GM19395 (cell line): ENCODE results near the gene SMG6.
"Not testable (repeated sequence)": the region's sequence is repeated elsewhere in the genome, so short reads cannot be mapped to it uniquely, and the experiment has no call there.

Experiments used
- ATAC-seq: cut with Tn5 transposase; IDR thresholded peaks from one replicate; pipeline ENCODE4 v1.9.1; 2021; ENCODE audit warnings: mild to moderate bottlenecking, moderate library complexity; ENCODE audit not compliant: unreplicated experiment

SMG6 gene

DNA sequence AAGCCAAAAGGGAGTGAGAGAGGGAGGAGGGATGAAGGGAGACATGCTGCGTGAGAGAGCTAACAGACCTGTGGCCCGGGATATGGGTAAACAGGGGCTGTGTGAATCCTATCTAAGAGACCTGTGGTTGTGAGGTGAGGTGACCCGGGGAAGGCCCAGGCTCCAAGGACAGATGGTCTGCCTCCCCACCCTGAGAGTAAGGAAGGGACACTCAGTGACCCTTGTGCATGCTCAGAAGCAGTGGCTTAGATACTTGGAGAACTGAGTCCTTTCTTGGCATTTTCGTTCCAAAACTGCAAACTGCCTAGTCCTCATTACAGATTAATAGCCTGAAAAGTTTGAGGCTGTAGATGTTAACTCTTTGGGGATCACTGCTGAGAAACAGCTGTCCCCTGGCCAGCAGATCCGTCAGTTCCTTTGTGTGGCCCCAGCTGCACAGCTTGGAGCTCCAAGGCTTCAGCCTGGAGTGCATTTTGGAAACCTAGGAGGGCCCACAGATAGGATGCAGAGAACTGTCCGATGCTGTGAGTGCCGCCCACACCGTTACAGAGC, 121.6 kb downstream of the SMG6 start:
- no peak for ATAC-seq

DNA sequence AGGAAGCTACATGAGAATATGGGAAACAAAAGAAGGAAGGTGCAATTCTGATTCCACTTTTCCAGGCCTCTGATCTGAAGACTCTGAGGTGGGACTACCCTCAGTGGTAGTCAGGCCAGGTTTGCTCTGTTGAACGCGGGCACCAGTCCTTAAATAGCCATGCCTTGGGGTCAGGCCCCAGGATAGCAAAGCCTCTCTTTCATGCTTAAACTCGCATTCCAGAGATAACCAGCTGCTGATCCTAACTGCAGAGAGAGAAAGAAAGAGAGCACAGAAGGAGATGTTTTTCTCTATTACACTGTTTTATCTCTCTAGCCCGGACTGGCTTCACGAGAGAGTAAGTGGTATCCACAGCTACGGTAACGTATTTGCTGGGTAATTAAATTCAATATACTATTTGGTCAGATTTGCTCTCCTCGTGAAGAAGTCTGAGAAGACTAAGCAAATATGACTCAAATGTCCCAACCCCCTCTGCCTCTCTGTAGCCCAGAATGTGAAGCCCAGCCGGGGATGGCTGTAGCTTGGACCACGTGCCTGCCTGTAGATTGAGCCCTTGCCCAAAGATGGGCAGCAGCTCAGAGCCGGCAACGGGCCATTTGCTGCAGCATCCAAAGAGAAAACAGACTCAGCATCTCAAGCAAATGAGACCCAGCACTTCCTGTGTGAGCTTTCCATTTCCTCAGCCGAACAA, 122.2 kb downstream of the SMG6 start:
- no peak for ATAC-seq

DNA sequence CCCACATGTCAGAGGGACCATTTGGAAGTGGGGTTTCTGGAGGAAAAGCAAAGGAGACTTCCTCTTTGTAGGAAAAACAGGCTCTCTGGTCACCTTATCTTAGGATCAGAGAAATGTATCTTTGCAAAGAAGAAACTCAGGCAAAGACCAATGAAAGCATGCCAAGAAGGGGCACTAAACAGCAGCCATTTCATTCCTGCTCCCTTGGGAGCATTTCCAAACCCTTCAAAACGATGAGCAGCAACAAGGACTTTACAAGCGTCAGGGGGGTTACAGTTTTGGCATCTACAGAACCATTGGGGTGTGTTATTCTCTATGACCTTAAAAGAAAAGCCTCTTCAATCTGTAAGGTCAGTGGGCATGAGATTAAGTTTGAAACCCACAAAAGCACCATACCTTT, 122.8 kb downstream of the SMG6 start:
- ATAC-seq = no peak

DNA sequence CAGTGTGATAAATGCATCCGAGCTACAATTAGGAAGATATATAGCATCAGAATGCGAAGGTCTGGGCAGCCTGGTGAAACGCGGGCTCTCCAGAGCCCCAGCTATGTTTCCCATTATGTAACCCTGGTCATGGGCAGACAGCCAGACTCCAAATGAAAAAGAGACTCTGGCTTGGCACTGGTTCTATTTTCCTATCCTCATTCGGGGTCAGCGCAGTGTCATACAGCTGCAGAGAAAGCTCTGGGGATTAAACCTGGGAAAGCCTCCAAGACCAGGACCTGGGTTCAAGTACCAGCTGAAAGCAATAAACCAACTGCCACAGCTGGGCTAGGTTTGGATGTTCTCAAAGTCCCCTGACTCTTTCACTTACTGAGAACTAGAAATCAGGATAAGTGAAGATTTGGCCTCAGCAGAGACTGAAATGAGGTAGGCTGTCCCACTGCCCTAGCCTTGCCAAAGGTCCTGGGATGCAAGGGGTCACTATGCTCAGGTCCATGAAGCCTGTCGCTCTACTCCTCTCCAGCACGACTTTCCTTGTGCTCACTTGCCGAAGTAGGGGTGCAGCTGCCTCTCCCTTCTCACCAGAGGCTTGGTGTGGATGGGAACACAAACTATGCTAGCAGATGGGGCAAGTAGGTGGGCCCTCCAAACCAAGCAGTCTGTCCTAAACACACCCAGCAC, 123.8 kb downstream of the SMG6 start:
- ATAC-seq = no peak

GRCh38 chr17:2178798-2179501, 124.6 kb downstream of the SMG6 start:
- no peak for ATAC-seq

- no peak for ATAC-seq
Measured at GRCh38 chr17:2177235-2177811, 126.3 kb downstream of the SMG6 start.

DNA sequence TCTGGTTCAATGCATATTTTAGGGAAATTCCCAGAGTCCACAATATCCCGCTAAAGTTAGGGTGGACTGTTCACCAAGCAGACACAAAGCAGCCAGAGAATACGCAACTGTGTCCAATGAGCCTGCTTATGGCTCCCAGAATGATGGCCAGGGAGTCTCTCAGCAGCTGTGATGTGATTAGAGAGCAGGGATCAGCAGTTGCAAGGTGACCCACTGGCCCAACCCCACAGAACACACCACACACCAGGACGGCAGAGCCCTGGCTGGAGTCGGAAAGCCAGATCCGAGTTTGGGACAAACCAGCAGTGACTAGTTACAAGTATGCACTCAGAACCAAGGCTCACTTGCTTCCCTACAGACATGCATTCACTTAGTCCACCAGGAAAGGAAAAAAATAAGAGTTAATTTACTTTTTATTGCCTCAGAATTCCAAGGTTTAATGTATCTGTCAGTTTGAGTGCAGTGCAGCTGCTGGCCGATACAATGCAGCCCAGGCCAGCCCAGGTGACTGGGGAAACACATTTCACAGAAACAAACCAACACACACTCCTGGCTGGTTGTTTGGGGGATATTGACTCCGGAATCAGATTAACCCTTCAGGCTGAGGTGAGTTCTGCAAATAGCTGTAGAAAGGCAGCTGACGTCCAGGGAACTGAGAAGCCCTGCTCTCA, 127.0 kb downstream of the SMG6 start:
- ATAC-seq = no peak

DNA sequence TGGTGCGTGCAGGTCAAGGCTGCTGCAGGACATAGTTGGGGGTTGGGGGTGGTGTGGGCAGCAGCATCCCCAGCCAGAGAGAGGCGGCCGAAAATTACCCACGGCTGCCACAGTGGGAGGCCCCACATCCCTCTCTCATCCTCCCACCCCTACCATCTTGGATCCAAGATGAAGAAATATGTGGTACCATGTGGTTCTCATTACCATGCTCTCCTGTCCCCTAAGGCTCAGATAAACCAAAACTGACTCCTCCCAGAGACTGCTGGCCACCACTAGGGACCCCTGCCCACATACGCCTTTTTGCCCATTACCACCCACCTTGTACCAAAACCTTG, 128.3 kb downstream of the SMG6 start:
- no peak for ATAC-seq

DNA sequence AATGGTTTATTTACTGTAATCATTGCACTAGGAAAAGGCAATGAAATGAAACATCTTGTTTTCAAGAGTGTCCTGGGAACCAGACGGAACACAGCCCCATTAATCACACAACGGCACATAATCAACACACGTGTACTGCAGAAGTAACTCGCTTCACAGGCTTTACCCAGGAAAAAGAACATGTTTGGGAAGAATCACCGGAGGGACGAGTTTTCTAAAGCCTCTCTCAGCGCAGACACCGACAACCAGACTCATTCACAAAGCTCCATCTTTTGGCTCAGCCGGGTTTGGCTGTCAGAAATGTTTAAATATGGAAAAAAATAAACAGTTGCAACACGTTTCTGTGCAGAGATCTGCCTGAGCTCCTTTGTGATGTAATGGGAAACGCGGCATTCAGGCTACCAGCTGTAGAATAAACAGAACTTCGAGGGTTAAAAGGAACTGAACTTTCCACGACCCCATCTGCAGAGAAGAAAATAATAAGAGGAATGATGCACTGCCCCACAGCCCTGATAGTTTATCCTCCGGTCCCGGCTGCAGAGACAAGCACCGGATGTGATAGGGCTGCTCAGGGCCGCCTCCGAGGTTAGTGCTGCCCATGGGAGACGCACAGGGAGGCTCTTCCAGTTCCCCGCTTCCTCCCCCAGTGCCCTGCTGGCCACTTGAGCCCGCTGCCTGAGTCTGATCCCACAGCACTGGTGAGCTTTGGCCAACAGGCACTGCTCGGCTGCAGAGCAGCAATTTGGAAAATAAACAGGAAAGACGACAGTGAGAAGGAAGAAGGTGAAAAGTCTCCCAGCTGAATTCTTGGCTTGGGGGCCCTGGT, 128.9 kb downstream of the SMG6 start:
- no peak for ATAC-seq

GRCh38 chr17:2174014-2174413, 129.6 kb downstream of the SMG6 start:
- no peak for ATAC-seq

DNA sequence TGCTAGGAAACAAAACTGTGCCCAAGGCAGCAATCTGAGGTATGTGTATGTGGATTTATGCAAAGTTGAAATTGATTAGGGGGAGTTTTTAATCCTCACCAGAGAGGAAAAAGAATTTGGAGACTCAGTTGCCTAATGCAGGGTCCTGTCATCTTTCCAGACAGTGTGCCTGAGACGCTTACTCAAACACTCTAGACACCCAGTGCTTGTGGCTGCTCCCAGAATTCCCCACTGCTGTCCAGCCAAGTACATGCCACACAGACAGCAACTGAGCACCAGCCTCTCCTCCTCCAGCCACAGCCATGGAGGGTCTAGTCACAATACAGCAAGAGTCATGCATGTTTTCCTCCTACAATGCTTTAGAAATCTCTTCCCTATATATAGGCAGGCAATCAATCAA, 130.6 kb downstream of the SMG6 start:
- ATAC-seq = no peak

DNA sequence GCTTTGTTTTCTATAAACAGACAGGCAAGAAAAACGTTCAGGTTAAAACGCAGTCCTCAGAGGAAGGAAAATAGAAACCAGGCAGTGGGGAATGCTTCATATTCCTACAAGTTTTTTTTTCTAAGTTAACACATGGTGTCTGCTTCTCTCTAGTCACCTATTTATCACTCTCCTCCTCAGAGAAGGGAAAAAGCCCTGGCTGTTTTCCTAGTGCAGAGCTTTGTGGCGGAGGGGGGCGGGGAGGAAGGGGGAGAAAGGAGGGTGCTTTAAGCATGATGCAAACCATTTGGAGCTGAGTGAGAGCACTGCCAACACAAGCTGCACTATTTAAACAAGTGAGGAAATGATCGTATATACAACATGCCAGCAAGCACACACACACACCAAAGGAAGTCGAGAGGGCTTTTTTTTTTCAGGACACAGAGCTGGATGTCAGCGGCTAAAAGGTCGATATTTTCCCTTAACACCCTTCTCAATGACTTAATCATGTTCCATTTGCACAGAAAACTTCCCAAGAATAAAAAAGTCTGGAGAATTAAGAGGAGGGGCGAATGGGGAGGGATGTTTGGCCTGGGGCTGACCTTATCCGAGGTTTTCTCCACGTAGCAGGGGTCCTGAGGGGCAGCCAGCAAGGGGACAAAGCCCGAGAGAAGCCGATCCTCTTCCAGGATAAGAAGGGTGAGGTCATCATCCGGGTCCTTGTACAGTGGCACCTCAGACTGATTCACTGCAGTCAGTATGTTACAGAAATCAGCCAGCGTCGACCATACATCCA, 131.3 kb downstream of the SMG6 start:
- no peak for ATAC-seq

DNA sequence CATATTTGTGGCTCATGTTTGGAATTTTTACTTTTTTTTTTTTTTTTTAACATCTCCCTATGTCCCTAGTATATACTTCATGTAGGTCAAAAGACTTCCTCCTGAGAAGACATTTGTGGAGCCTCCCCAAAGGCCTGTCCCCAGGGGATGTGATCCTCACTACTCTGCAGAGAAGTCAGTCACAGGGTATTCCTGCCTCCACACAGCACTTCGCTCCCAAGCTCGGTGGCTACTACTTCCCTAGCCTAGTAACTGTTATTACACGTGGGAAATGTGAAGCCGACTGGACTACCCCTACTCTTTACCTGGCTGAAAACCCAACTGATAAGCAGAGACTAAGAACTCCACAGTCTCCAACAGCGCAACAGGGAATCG, 131.9 kb downstream of the SMG6 start:
- no peak for ATAC-seq

DNA sequence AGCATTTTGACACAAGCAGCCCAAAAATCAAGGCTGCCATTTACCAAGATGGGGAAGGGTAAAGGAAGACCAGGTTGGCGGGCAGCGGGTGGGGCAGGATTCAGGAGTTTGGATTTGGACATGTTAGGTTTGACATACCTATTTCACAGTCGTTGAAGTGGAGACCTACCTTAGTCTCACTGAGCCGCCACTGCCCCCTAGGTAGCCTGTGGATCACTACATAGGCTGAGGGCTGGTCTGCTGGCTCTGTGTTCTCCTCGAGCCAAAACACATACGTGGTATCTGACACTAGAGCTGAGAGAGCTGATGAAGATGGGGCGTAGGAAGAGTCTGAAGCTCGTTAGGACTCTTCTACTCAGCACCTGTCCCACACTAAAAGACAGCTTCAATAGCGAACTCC, 133.6 kb downstream of the SMG6 start:
- ATAC-seq = no peak

DNA sequence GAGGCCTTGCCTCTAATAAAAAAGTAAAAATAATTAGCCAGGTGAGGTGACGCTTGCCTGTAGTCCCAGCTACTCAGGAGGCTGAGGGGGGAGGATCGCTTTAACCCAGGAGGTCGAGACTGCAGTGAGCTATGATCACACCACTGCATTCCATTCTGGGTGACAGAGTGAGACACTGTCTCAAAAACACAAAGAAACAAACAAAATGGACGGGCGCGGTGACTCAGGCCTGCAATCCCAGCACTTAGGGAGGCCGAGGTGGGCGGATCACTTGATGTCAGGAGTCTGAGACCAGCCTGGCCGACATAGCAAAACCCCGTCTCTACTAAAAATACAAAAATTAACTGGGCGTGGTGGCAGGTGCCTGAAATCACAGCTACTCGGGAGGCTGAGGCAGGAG, 137.9 kb downstream of the SMG6 start:
- not testable (repeated sequence) for ATAC-seq

GRCh38 chr17:2158396-2158780, 145.2 kb downstream of the SMG6 start:
- no peak for ATAC-seq

GRCh38 chr17:2157675-2158395, 145.8 kb downstream of the SMG6 start:
- ATAC-seq = no peak

DNA sequence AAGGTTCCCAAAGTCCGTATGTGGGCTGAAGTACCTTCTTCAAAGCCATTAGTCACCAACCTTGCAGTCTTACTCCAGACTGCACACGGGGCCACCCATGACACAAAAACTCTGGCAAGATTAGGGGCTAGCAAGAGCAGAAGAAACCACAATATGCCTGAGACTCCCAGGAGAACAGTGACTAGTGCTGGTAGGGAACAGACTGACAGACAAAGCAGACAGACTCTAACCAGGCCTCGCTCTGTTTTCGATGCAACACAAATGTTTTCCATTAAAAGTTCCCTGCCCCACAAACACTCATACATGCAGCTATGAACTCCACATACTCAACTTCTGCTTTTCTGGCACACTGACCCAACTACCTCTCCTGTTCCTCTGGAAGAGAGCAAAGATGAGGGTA, 146.5 kb downstream of the SMG6 start:
- no peak for ATAC-seq

DNA sequence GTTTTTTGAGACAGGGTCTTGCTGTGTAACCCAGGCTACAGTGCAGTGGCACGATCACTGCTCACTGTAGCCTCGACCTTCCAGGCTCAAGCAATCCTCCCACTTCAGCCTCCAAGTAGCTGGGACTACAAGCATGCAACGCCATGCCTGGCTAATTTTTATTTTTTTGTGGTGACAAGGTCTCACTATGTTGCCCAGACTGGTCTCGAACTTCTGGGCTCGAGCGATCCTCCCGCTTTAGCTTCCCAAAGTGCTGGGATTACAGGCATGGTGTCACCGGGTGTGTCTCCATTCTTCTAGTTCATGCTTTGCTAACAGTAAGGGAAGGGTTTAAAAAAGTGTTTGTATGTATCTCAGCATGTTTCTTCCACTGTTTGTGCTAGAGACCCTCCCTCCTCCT, 146.9 kb downstream of the SMG6 start:
- no peak for ATAC-seq
